Adrenal gland (tissue), 12 donors: ENCODE measurements around the gene PIP5KL1. TPM values are rescaled to one million over a fixed set of nuclear protein-coding genes. Genes with fewer than 3 reads are reported as not detected.

Source experiments
- DNase-seq, 7 donors: peaks; one replicate each; pipeline ENCODE4 v3.0.0-alpha.2; 2019 to 2020
- H3K27ac ChIP-seq, 5 donors: fragments of 200-600 bp; sonication (generic) in 4 of 5; 1 replicate in 3 of 5; 2 replicates in 2 of 5; pipeline versions ENCODE4 v1.5.1 to v1.8.0; 2016 to 2020; ENCODE audit warnings: mild to moderate bottlenecking in 1 of 5
- H3K27me3 ChIP-seq: fragments of 200-600 bp; 2 replicates; pipeline ENCODE4 v1.8.0; 2021
- H3K36me3 ChIP-seq, 2 donors: fragments of 200-600 bp; replicated peaks in 1 of 2; 1 replicate in 1 of 2; 2 replicates in 1 of 2; pipeline versions ENCODE4 v1.5.1 to v1.8.0; 2018 to 2022
- H3K4me1 ChIP-seq, 2 donors: fragments of 200-600 bp; replicated peaks in 1 of 2; 1 replicate in 1 of 2; 2 replicates in 1 of 2; pipeline versions ENCODE4 v1.5.1 to v1.8.0; 2018 to 2021
- H3K4me3 ChIP-seq, 4 donors: fragments of 200-600 bp; sonication (generic) in 3 of 4; one replicate each; pipeline ENCODE4 v1.5.1; 2016 to 2018
- H3K9me3 ChIP-seq, 3 donors: fragments of 200-600 bp; sonication (generic) in 1 of 3; replicated peaks in 1 of 3; 1 replicate in 2 of 3; 2 replicates in 1 of 3; pipeline versions ENCODE4 v1.5.1 to v1.8.0; 2016 to 2021
- CTCF ChIP-seq, 6 experiments: fragments of 450-650 bp in 4 of 6; fragments of 200-600 bp in 2 of 6; sonication (generic) in 1 of 6; IDR thresholded peaks; 1 replicate in 5 of 6; 2 replicates in 1 of 6; pipeline versions ENCODE4 v1.5.1 to v1.8.0; 2016 to 2021; ENCODE audit warnings: antibody characterized with exemption in 6 of 6, mild to moderate bottlenecking in 2 of 6, moderate library complexity in 1 of 6
- POLR2A ChIP-seq, 2 donors: fragments of 450-650 bp; IDR thresholded peaks; one replicate each; pipeline ENCODE4 v1.6.1; 2017; ENCODE audit warnings: antibody characterized with exemption in 2 of 2, mild to moderate bottlenecking in 2 of 2, moderate library complexity in 1 of 2
- WGBS, 4 donors: extraction: QIAGEN DNeasy Blood & Tissue Kit in 2 of 4; methylation state at CpG; one replicate each; pipeline versions ENCODE4 v1.1.5 to v1.1.7; 2013 to 2017; 5-methylcytosine and 5-hydroxymethylcytosine counted together
- intact Hi-C, 2 donors: fragments of 100-400 bp; cut with DNase I; formaldehyde crosslinking; loops; one replicate each; pipeline versions ENCODE4 v1.14.1 to v1.15.0; 2022 to 2023
- polyA plus RNA-seq, 3 donors: library from polyadenylated mRNA; stranded (reverse); fragments of 200-250 nt in 2 of 3; fragments of 350-450 nt in 1 of 3; fragmentation: Illumina TruSeq in 1 of 3; extraction: RNeasy Lipid Tissue Mini Kit (QIAGEN cat#74804) in 1 of 3; gene quantifications; one replicate each; pipeline ENCODE4 v1.2.3, GENCODE V29; 2013 to 2014
- total RNA-seq, 9 donors: library from RNA; depleted of rRNA in 4 of 9; stranded (reverse); fragments of >200 nt in 4 of 9; fragments of 120-200 nt in 1 of 9; fragmentation: NEBNext Ultra II Directional in 1 of 9; extraction: Animal tissue kit (Norgen Biotek cat#: 25700) in 1 of 9; gene quantifications; one replicate each; pipeline versions ENCODE4 v1.1.0 to v1.2.4, GENCODE V29; 2013 to 2023
- donor health status: healthy with polysubstance abuse.
- donor health status: Bipolar disorder and iron deficiency.
- donor health status: DM: yes; HTN: yes; CAD: no.
- donor health status: DM: no; HTN: no; CAD: no.
- donor health status: DM: no; HTN: no; CAD: no.
- donor health status: DM: yes; HTN: yes; CAD: no.

Gene PIP5KL1
- total and polyA plus RNA-seq, 12 donors, result 0.19 to 2.3 (median 0.83) TPM; not detected in 3

- Histone ChIP-seq H3K27me3 (no peaks in the 10 kb centered on the region), H3K4me3 (no peak overlapping the region), H3K9me3 (no peaks in the 10 kb centered on the region), H3K36me3 (peaks cover 0 to 20% of the 10 kb centered on the region in 2 donors), H3K4me1 (peaks cover 31 to 53% of the 10 kb centered on the region in 2 donors), H3K27ac (peak overlapping the region; percentile 34 to 87 (median 86))
- DNase-seq, result peak in 5 of 7 donors; percentile 65 to 84 (median 81)
- peak in 1 of 2 donors; percentile 25 for TF ChIP-seq POLR2A (IDR thresholded peaks at IDR 0.05)
- TF ChIP-seq CTCF (IDR thresholded peaks at IDR 0.05), result no peak
- intact Hi-C loops, result no loop called here
- 48 to 59% (median 53%) methylated on average over 7 to 17 of the region's 17 CpGs for WGBS, 4 donors
Measured at GRCh38 chr9:127949827-127950512, 19.4 kb upstream of the PIP5KL1 start.

- H3K4me3 ChIP-seq, result no peak overlapping the region
- WGBS, 4 donors, result 73 to 81% (median 77%) methylated on average over 7 to 17 of the region's 17 CpGs
- peaks cover 19 to 37% of the 10 kb centered on the region in 2 donors for H3K4me1 ChIP-seq
- TF ChIP-seq POLR2A (IDR thresholded peaks at IDR 0.05), result no peak
- TF ChIP-seq CTCF (IDR thresholded peaks at IDR 0.05), result no peak
- no peaks in the 10 kb centered on the region for H3K9me3 ChIP-seq
- no peak for DNase-seq
- H3K27me3 ChIP-seq, result no peaks in the 10 kb centered on the region
- H3K36me3 ChIP-seq, result peaks cover 0 to 39% of the 10 kb centered on the region in 2 donors
- intact Hi-C loops, result no loop called here
- peak overlapping the region in 2 of 5 donors; percentile 62 to 86 for H3K27ac ChIP-seq
Measured at GRCh38 chr9:127947841-127948710, 17.5 kb upstream of the PIP5KL1 start.

DNA sequence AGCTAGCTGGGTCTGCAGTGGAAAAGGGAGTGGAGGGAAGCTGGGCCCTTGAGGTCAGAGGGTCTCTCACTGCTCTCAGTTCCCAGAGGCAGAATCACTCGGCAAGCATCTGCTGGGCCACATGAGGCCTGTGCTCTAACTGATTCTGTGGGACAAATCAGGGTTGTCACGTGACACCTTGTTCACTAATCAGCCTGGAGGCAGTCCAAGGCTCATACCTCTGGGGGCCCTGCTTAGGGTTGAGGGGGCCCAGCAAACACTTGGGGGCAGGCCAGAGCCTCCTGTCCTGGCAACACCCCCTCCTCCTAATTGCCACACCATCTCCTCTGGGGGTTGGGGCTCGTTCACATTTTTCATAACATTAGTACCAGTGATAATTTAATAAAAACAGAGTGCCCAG, 16.2 kb upstream of the PIP5KL1 start:
- no peak for DNase-seq
- Histone ChIP-seq H3K36me3 (peaks cover 0 to 53% of the 10 kb centered on the region in 2 donors), H3K9me3 (no peaks in the 10 kb centered on the region), H3K4me1 (peaks cover 19 to 37% of the 10 kb centered on the region in 2 donors), H3K4me3 (no peak overlapping the region), H3K27me3 (no peaks in the 10 kb centered on the region), H3K27ac (peak overlapping the region in 2 of 5 donors; percentile 19 to 46)
- TF ChIP-seq CTCF (IDR thresholded peaks at IDR 0.05) (no peak), POLR2A (IDR thresholded peaks at IDR 0.05) (no peak)
- WGBS, 4 donors, result 54 to 68% (median 62%) methylated on average over 3 of the region's 3 CpGs
- intact Hi-C loops, result no loop called here

DNA sequence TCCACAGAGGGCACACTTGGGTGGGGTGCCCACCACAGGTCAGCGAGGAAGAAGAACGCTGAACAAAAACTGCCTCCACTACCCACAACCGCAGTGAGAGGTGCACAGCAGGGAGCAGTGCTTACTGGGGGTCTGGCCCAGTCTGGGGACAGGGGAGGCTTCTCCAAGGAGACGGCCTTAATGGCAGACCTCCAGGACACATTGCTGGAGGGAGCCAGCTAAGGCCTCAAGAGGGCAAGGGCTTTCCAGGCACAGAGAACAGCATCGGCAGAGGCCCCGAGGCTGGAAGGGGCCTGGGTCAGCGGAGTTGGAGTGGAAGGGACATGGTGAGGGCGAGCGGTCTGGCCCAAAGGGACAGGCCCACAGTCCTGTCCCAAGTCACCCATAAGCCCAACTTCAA, 15.4 kb upstream of the PIP5KL1 start:
- TF ChIP-seq POLR2A (IDR thresholded peaks at IDR 0.05), result no peak
- intact Hi-C loops, result loop anchor here (2.0 kb wide), 2 partner anchors 89 to 171 kb away; no protein-coding TSS in a partner anchor
- DNase-seq, result no peak
- Histone ChIP-seq H3K4me3 (no peak overlapping the region), H3K27me3 (no peaks in the 10 kb centered on the region), H3K4me1 (peaks cover 15 to 32% of the 10 kb centered on the region in 2 donors), H3K36me3 (peaks cover 0 to 54% of the 10 kb centered on the region in 2 donors), H3K9me3 (no peaks in the 10 kb centered on the region), H3K27ac (peak overlapping the region in 3 of 5 donors; percentile 16 to 46 (median 19))
- 76 to 87% (median 79%) methylated on average over 7 to 9 of the region's 9 CpGs for WGBS, 4 donors
